IMR-90 (cell line): ENCODE measurements around the gene TPSB2. TPM values are rescaled to one million over a fixed set of nuclear protein-coding genes. Genes with fewer than 3 reads are reported as not detected.
"Not testable (repeated sequence)": the region's sequence is repeated elsewhere in the genome, so short reads cannot be mapped to it uniquely, and the experiment has no call there.

ENCODE experiments used
- ATAC-seq: fragments of 200-7000 bp; cut with Tn5 transposase; 2 replicates; pipeline ENCODE4 v1.9.1; 2020; ENCODE audit warnings: low read depth, mild to moderate bottlenecking, moderate library complexity
- BruUV-seq: library from RNA; stranded (reverse); fragments of 400-500 nt; replicated peaks from 2 replicates; lab custom pipeline; 2021; lab: Mats Ljungman, UMichigan
- CTCF ChIA-PET: fragments of 300-600 bp; formaldehyde crosslinking; extraction: SDS; loops from one replicate; lab custom pipeline; 2021; ENCODE audit warnings: antibody characterized with exemption; lab: Yijun Ruan, JAX
- POLR2A ChIA-PET: fragments of 300-600 bp; sonication (Branson Sonifier 250); formaldehyde crosslinking; loops from one replicate; lab custom pipeline; 2022; ENCODE audit warnings: antibody characterized with exemption; ENCODE audit not compliant: unreplicated experiment; lab: Charles Lee
- DNase-seq: peaks from one replicate; pipeline ENCODE4 v3.0.0; 2013
- H2AFZ ChIP-seq: replicated peaks from 2 replicates; pipeline ENCODE3; 2013; ENCODE audit warnings: low read length, mild to moderate bottlenecking; ENCODE audit not compliant: poor library complexity
- H2AK5ac ChIP-seq: 2 replicates; pipeline ENCODE4 v1.6.1; 2013; ENCODE audit warnings: low read depth, low read length, inconsistent platforms
- H2AK9ac ChIP-seq: replicated peaks from 2 replicates; pipeline ENCODE3; 2013; ENCODE audit warnings: mild to moderate bottlenecking, low read depth, low read length, moderate library complexity; ENCODE audit not compliant: poor library complexity
- H2BK120ac ChIP-seq: 2 replicates; pipeline ENCODE4 v1.6.1; 2013; ENCODE audit warnings: low read depth, low read length, inconsistent platforms
- H2BK15ac ChIP-seq: 3 replicates; pipeline ENCODE4 v1.6.1; 2013; ENCODE audit warnings: low read depth, low read length, inconsistent platforms
- H2BK20ac ChIP-seq: 2 replicates; pipeline ENCODE4 v1.6.1; 2013; ENCODE audit warnings: low read depth, mild to moderate bottlenecking, inconsistent platforms, low read length, moderate library complexity
- H2BK5ac ChIP-seq: 2 replicates; pipeline ENCODE4 v1.6.1; 2013; ENCODE audit warnings: mild to moderate bottlenecking, low read depth, low read length, inconsistent platforms; ENCODE audit not compliant: poor library complexity, severe bottlenecking
- H3K14ac ChIP-seq: replicated peaks from 2 replicates; pipeline ENCODE4 v1.6.1; 2013; ENCODE audit warnings: low read depth, low read length, inconsistent platforms
- H3K18ac ChIP-seq: 2 replicates; pipeline ENCODE4 v1.6.1; 2013; ENCODE audit warnings: low read depth, low read length, control low read depth
- H3K23ac ChIP-seq: 2 replicates; pipeline ENCODE4 v1.6.1; 2013; ENCODE audit warnings: low read depth, low read length, inconsistent platforms
- H3K27ac ChIP-seq: 2 replicates; pipeline ENCODE4 v1.5.1; 2013; ENCODE audit warnings: mild to moderate bottlenecking, control low read depth, low read length; ENCODE audit not compliant: insufficient read depth
- H3K27me3 ChIP-seq: 2 replicates; pipeline ENCODE4 v1.6.1; 2013; ENCODE audit warnings: low read length; ENCODE audit not compliant: control insufficient read depth, insufficient read depth
- H3K36me3 ChIP-seq: 2 replicates; pipeline ENCODE4 v1.6.1; 2013; ENCODE audit warnings: low read length, mixed read lengths; ENCODE audit not compliant: control insufficient read depth, insufficient read depth
- H3K4ac ChIP-seq: 2 replicates; pipeline ENCODE4 v1.6.1; 2013; ENCODE audit warnings: low read depth, low read length, inconsistent platforms
- H3K4me1 ChIP-seq: 2 replicates; pipeline ENCODE4 v1.6.1; 2013; ENCODE audit warnings: low read length, mixed read lengths; ENCODE audit not compliant: control insufficient read depth, insufficient read depth
- H3K4me2 ChIP-seq: 2 replicates; pipeline ENCODE4 v1.6.1; 2013; ENCODE audit warnings: low read depth, mild to moderate bottlenecking, control low read depth, low read length, moderate library complexity
- H3K4me3 ChIP-seq: 2 replicates; pipeline ENCODE4 v1.5.1; 2013; ENCODE audit warnings: low read depth, mild to moderate bottlenecking, control low read depth, low read length, moderate library complexity; ENCODE audit not compliant: insufficient read depth
- H3K56ac ChIP-seq: 2 replicates; pipeline ENCODE4 v1.6.1; 2013; ENCODE audit warnings: low read length, inconsistent platforms; ENCODE audit not compliant: insufficient read depth; ENCODE audit errors: extremely low read depth
- H3K79me1 ChIP-seq, 2 experiments: 2 replicates each; pipeline ENCODE4 v1.6.1; 2013; ENCODE audit warnings: low read length in 2 of 2, inconsistent platforms in 1 of 2, low read depth in 1 of 2
- H3K9ac ChIP-seq: 2 replicates; pipeline ENCODE4 v1.6.1; 2013; ENCODE audit warnings: low read depth, low read length, control low read depth
- H3K9me1 ChIP-seq: 2 replicates; pipeline ENCODE4 v1.6.1; 2013; ENCODE audit warnings: low read length, inconsistent platforms; ENCODE audit not compliant: insufficient read depth
- H3K9me3 ChIP-seq: 2 replicates; pipeline ENCODE4 v1.6.1; 2013; ENCODE audit warnings: low read length; ENCODE audit not compliant: control insufficient read depth, insufficient read depth
- H4K20me1 ChIP-seq: 2 replicates; pipeline ENCODE4 v1.6.1; 2013; ENCODE audit warnings: low read length, inconsistent platforms; ENCODE audit not compliant: insufficient read depth
- H4K5ac ChIP-seq: 2 replicates; pipeline ENCODE4 v1.6.1; 2013; ENCODE audit warnings: mild to moderate bottlenecking, low read depth, low read length, control low read depth
- H4K8ac ChIP-seq, 2 experiments: 2 replicates each; pipeline ENCODE4 v1.6.1; 2013; ENCODE audit warnings: low read depth in 2 of 2, low read length in 2 of 2, control low read depth in 1 of 2, inconsistent platforms in 1 of 2
- H4K91ac ChIP-seq: 2 replicates; pipeline ENCODE4 v1.6.1; 2013; ENCODE audit warnings: low read depth, low read length, inconsistent platforms; ENCODE audit not compliant: insufficient read depth
- WGBS, 2 experiments: methylation state at CpG; one replicate each; pipeline versions ENCODE4 v1.1.5 to v1.1.7; 2013; ENCODE audit warnings: missing lambda C conversion rate in 2 of 2; ENCODE audit not compliant: insufficient read length in 1 of 2; ENCODE audit errors: extremely low coverage in 2 of 2; 5-methylcytosine and 5-hydroxymethylcytosine counted together
- dilution Hi-C: fragments of 300-500 bp; cut with HindIII; formaldehyde crosslinking; loops from one replicate; pipeline ENCODE4 v1.14.3; 2018; ENCODE audit warnings: low sequenced_read_pairs; ENCODE audit not compliant: unreplicated experiment
- in situ Hi-C: fragments of 300-500 bp; cut with MboI; formaldehyde crosslinking; loops from 3 replicates; pipeline ENCODE4 v1.14.3; 2019; ENCODE audit warnings: low sequenced_read_pairs, inconsistent platforms, mixed read lengths
- intact Hi-C: fragments of 100-400 bp; cut with micrococcal nuclease; formaldehyde crosslinking; loops from 2 replicates; pipeline ENCODE4 v1.10.0; 2022
- polyA plus RNA-seq, 3 experiments: library from polyadenylated mRNA; depleted of rRNA; stranded (reverse); fragments of >200 nt; gene quantifications; 2 replicates each; pipeline ENCODE4 v1.2.3, GENCODE V29; 2012; ENCODE audit warnings: low replicate concordance in 1 of 3
- total RNA-seq: library from RNA; depleted of rRNA; stranded (reverse); fragments of >200 nt; gene quantifications from 2 replicates; pipeline ENCODE4 v1.2.3, GENCODE V29; 2012

Gene TPSB2
- total and polyA plus RNA-seq, 2 of the 4 experiments (the other 2 are of a cell fraction): not detected

DNA sequence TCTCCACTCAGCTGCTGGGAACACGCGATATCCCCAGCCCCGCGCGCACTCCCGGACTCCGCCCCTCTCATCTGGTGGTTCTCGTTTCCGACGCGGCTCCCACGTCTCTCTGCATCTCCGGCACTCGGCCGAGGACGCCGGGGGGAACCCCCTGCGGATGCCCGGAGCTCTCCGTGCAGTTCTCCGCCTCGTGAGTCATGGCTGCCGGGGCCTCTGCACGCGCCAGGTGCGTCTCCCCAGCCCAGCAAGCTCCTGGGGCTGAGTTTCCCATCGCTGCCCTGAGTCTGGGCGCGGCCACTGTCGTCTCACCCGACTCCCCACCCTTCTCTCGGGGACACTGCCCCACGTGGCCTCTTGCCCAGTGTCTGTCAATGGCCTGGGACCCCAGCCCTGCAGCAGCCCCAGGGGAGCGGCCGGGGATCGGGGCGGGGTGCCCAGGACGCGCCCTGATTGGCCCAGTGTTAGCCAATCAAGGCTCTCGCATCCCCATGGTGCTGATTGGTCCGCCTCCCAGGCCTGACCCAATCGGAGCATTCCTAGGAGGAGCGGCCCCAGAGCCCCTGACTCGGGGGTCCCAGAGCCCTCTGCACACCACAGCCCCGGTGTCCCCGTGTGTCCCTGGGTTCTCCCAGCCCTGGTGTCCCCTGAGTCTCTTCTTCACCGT lies 23.8 kb upstream of the TPSB2 start:
- dilution Hi-C loops: not testable (repeated sequence)

DNA sequence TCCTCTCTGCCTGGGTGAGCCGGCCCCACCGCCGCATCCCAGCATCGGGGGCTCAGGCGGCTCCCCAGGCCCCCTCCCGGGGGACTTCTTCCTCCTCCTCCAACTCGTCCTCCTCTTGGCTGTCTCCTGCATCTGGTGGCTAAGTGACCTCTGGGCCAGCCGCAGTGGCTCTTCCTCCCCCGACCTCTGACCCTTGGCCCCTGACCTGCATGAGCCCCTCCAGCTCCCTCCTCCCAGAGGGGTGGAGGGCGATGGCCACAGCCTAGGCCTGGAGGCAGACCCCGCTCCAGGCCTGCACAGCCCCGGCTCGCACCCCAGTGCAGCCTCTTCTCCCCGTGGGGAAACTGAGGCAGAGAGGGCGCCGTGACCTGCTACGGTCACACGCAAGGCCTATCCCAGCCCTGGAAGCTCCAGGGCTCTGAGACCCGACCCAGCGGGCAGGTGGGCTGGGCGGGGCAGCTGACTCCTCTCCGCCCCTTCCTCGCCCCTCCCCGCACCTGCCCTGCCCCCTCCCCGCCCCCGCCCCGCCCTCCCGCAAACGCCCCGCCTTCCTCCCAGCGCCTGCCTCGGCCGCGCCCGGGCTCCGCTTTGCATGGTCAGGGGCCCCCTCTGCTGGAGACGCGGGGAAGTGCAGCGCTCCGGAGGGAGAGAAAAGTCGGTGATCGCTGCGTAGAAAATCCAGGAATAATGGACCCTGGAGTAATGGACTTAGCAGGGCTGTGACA lies 19.2 kb upstream of the TPSB2 start:
- H3K9me3 ChIP-seq, H4K5ac ChIP-seq, H3K56ac ChIP-seq, H3K4me1 ChIP-seq, in situ Hi-C loops, H3K79me1 ChIP-seq, H3K23ac ChIP-seq, H3K9me1 ChIP-seq, H2BK5ac ChIP-seq, H4K91ac ChIP-seq, BruUV-seq, dilution Hi-C loops, intact Hi-C loops, H3K18ac ChIP-seq, H3K4me3 ChIP-seq, CTCF ChIA-PET, H4K20me1 ChIP-seq, H4K8ac ChIP-seq, H2AK9ac ChIP-seq, H3K9ac ChIP-seq, H3K4me2 ChIP-seq, H2BK120ac ChIP-seq, H3K4ac ChIP-seq, H3K27ac ChIP-seq, H2BK15ac ChIP-seq, H3K36me3 ChIP-seq, POLR2A ChIA-PET, H2AK5ac ChIP-seq, H2AFZ ChIP-seq, H3K14ac ChIP-seq, H2BK20ac ChIP-seq, DNase-seq: not testable (repeated sequence)
- peak; percentile 96 for ATAC-seq
- WGBS, 2 experiments: no CpG with 5 or more reads among the region's 43 CpGs
- H3K27me3 ChIP-seq: peaks cover 18% of the 10 kb centered on the region

More for the DNA sequence above, 23.8 kb upstream of the TPSB2 start:
- H3K9me1 ChIP-seq, H3K36me3 ChIP-seq, H4K91ac ChIP-seq, H3K4me1 ChIP-seq, H4K5ac ChIP-seq, H3K27ac ChIP-seq, H3K4me3 ChIP-seq, H3K56ac ChIP-seq, intact Hi-C loops, H2BK5ac ChIP-seq, DNase-seq, H3K4me2 ChIP-seq, H2BK15ac ChIP-seq, H3K27me3 ChIP-seq, H2BK120ac ChIP-seq, H3K4ac ChIP-seq, H3K18ac ChIP-seq, H2AK5ac ChIP-seq, H2BK20ac ChIP-seq, in situ Hi-C loops, CTCF ChIA-PET, H3K23ac ChIP-seq, H4K8ac ChIP-seq, H4K20me1 ChIP-seq, POLR2A ChIA-PET, H2AK9ac ChIP-seq, H3K9ac ChIP-seq, H3K9me3 ChIP-seq, H2AFZ ChIP-seq, BruUV-seq, H3K14ac ChIP-seq, H3K79me1 ChIP-seq: not testable (repeated sequence)
- ATAC-seq: peak; percentile 67
- WGBS, 2 experiments: no CpG with 5 or more reads among the region's 47 CpGs
